Astrocyte (in vitro differentiated cells and primary cell): ENCODE measurements around the gene AIP. TPM values are rescaled to one million over a fixed set of nuclear protein-coding genes. Genes with fewer than 3 reads are reported as not detected.

Source experiments
- DNase-seq: peaks from one replicate; pipeline ENCODE4 v3.0.0-alpha.2; 2010; ENCODE audit warnings: low read depth
- FAIRE-seq: peaks from 2 replicates; lab custom pipeline; 2011; peaks lifted over from hg19 to GRCh38; lab: Jason Lieb, UNC
- H2AFZ ChIP-seq: 2 replicates; pipeline ENCODE4 v1.6.0; 2012; ENCODE audit warnings: low read depth, low read length, inconsistent platforms
- H3K27ac ChIP-seq: 2 replicates; pipeline ENCODE4 v1.5.1; 2011; ENCODE audit warnings: low read depth, low read length, inconsistent platforms
- H3K27me3 ChIP-seq: 2 replicates; pipeline ENCODE4 v1.6.0; 2011; ENCODE audit warnings: low read length, inconsistent platforms; ENCODE audit not compliant: insufficient read depth
- H3K36me3 ChIP-seq: 2 replicates; pipeline ENCODE4 v1.5.1; 2011; ENCODE audit warnings: low read length, inconsistent platforms; ENCODE audit not compliant: insufficient read depth
- H3K4me1 ChIP-seq: 2 replicates; pipeline ENCODE4 v1.5.1; 2011; ENCODE audit warnings: low read length, inconsistent platforms; ENCODE audit not compliant: insufficient read depth
- H3K4me2 ChIP-seq: 2 replicates; pipeline ENCODE4 v1.6.0; 2012; ENCODE audit warnings: low read length, inconsistent platforms
- H3K4me3 ChIP-seq: 2 replicates; pipeline ENCODE4 v1.5.1; 2011; ENCODE audit warnings: low read depth, mild to moderate bottlenecking, low read length, inconsistent platforms; ENCODE audit not compliant: insufficient read depth
- H3K79me2 ChIP-seq: 2 replicates; pipeline ENCODE4 v1.6.0; 2012; ENCODE audit warnings: mild to moderate bottlenecking, low read length, inconsistent platforms; ENCODE audit not compliant: insufficient read depth
- H3K9ac ChIP-seq: 2 replicates; pipeline ENCODE4 v1.6.0; 2012; ENCODE audit warnings: mild to moderate bottlenecking, low read length, inconsistent platforms
- H3K9me3 ChIP-seq: 2 replicates; pipeline ENCODE4 v1.5.1; 2012; ENCODE audit warnings: low read depth, mild to moderate bottlenecking, low read length, inconsistent platforms; ENCODE audit not compliant: insufficient read depth
- H4K20me1 ChIP-seq: 2 replicates; pipeline ENCODE4 v1.6.0; 2012; ENCODE audit warnings: low read length, inconsistent platforms; ENCODE audit not compliant: insufficient read depth
- H3K27ac Mint-ChIP-seq: one replicate; pipeline ENCODE4 v1.8.0; 2021; ENCODE audit warnings: mild to moderate bottlenecking, mixed read lengths; ENCODE audit not compliant: unreplicated experiment
- H3K27me3 Mint-ChIP-seq: one replicate; pipeline ENCODE4 v1.8.0; 2021; ENCODE audit warnings: low read depth, mixed read lengths; ENCODE audit not compliant: unreplicated experiment
- H3K36me3 Mint-ChIP-seq: one replicate; pipeline ENCODE4 v1.8.0; 2021; ENCODE audit warnings: low read depth, mixed read lengths; ENCODE audit not compliant: unreplicated experiment
- H3K4me1 Mint-ChIP-seq: one replicate; pipeline ENCODE4 v1.8.0; 2021; ENCODE audit warnings: low read depth, mixed read lengths; ENCODE audit not compliant: unreplicated experiment
- H3K4me3 Mint-ChIP-seq: one replicate; pipeline ENCODE4 v1.8.0; 2021; ENCODE audit warnings: mild to moderate bottlenecking, moderate library complexity, mixed read lengths; ENCODE audit not compliant: unreplicated experiment
- H3K9me3 Mint-ChIP-seq: one replicate; pipeline ENCODE4 v1.8.0; 2021; ENCODE audit warnings: mild to moderate bottlenecking, mixed read lengths; ENCODE audit not compliant: unreplicated experiment
- EZH2 ChIP-seq: IDR thresholded peaks from 2 replicates; pipeline ENCODE4 v1.6.1; 2012; ENCODE audit warnings: mild to moderate bottlenecking, low read length, inconsistent platforms; ENCODE audit not compliant: insufficient read depth
- total RNA-seq: library from RNA; stranded (reverse); gene quantifications from 2 replicates; pipeline ENCODE4 v1.2.1, GENCODE V29; 2021
- TF ChIP-seq, protein P1 (sequence below): IDR thresholded peaks from 2 replicates; pipeline ENCODE4 v1.5.1; 2011; ENCODE audit warnings: low read depth, mild to moderate bottlenecking, inconsistent platforms, low read length, moderate library complexity; ENCODE audit not compliant: insufficient read depth

The AIP gene
- total RNA-seq, 1 donor from 2014 or later: 43.6 TPM

DNA sequence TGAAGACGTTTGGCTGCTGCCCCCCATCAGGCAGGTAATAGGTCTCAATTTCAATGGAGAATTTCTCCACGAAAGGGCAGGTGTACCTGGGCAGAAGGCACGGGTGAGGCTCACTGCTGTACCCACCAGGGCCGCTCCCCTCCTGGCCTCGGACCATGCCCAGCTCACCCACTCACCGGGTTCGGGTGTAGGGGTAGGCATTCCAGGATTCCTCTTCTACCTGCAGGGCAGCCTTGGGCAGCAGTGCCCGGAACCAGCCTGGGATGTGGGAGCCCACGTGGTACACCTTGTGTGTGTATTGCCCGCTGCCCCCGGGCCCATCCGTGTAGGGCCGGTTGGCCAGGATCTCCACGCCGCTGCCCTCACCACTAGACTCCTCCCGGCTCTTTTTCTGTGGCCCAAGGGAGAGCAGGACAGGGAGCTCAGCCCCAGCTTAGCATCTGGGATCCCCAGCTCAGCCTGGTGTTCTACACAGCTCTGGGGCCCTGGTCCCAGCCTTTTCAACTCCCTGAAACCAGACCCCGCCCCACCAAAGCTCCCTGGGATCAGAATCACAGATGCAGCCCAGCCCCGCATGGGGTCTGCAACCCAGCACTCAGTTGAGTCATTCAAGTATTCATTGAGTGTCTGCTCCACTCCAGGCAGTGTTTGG is 19.6 kb downstream of the AIP start:
- Histone ChIP-seq H3K27ac (no peak overlapping the region), H2AFZ (no peak overlapping the region), H3K9me3 (no peaks in the 10 kb centered on the region), H3K4me3 (no peak overlapping the region), H3K79me2 (peaks cover 30% of the 10 kb centered on the region), H3K9ac (no peak overlapping the region), H3K27me3 (no peaks in the 10 kb centered on the region), H3K4me1 (peaks cover 32% of the 10 kb centered on the region), H4K20me1 (peaks cover 43% of the 10 kb centered on the region), H3K4me2 (peak overlapping the region; percentile 87), H3K36me3 (peaks cover 2% of the 10 kb centered on the region)
- no peak for TF ChIP-seq EZH2
- TF ChIP-seq, protein P1, sequence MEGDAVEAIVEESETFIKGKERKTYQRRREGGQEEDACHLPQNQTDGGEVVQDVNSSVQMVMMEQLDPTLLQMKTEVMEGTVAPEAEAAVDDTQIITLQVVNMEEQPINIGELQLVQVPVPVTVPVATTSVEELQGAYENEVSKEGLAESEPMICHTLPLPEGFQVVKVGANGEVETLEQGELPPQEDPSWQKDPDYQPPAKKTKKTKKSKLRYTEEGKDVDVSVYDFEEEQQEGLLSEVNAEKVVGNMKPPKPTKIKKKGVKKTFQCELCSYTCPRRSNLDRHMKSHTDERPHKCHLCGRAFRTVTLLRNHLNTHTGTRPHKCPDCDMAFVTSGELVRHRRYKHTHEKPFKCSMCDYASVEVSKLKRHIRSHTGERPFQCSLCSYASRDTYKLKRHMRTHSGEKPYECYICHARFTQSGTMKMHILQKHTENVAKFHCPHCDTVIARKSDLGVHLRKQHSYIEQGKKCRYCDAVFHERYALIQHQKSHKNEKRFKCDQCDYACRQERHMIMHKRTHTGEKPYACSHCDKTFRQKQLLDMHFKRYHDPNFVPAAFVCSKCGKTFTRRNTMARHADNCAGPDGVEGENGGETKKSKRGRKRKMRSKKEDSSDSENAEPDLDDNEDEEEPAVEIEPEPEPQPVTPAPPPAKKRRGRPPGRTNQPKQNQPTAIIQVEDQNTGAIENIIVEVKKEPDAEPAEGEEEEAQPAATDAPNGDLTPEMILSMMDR: no peak
- FAIRE-seq (no peak), DNase-seq (no peak)
- H3K27ac Mint-ChIP-seq: no peak overlapping the region
- peaks cover 14% of the 10 kb centered on the region for H3K36me3 Mint-ChIP-seq
- H3K27me3 Mint-ChIP-seq: no peaks in the 10 kb centered on the region
- peak overlapping the region; percentile 58 for H3K4me3 Mint-ChIP-seq
- H3K9me3 Mint-ChIP-seq: no peaks in the 10 kb centered on the region
- H3K4me1 Mint-ChIP-seq: peaks cover 8% of the 10 kb centered on the region

DNA sequence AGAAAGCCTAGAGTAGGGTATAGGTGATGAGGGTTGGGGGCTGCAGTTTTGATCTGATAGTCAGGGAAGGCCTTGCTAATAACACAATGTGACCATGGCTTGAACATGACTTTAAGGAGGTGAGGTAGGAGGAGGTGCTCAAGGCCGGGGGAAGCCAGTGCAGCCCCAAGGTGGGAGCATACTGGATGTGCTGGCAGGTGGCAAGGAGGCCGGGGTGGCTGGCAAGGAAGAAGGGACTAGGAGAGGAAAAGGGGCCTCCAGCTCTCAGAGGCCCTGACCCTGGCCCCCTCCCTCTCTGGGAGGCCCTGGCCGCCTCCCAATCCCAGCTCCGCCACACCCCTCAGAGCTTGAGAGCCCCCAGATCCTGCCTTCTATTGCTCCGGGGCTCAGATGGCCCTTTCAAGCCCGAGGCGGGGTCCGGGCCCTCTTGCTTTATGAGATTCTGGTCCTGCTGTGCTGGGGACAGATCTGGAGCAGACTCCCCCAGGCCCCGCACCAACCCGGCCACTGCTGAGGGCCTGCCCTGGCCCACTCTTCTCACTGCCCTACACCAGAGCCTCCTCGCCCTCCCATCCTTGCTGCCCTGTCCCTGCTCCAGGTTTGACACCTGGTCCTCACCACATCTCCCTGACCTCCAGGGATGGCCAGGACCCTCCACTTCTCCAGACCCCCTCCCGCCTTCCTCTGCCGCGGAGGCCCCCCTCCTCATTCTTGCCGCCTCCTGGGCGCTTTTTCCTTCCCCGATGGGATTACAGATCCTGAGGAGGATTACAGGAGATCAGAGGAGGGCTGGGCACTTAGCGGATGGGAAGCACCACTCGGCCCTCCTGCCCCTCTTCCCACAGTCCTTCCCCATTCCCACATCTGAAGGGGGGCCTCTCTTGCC is 20.5 kb downstream of the AIP start:
- peak overlapping the region; percentile 81 for H3K4me3 Mint-ChIP-seq
- FAIRE-seq (no peak), DNase-seq (no peak)
- peaks cover 14% of the 10 kb centered on the region for H3K36me3 Mint-ChIP-seq
- H3K27ac ChIP-seq: peak overlapping the region; percentile 29
- H3K27me3 Mint-ChIP-seq: no peaks in the 10 kb centered on the region
- no peak for TF ChIP-seq EZH2
- TF ChIP-seq, protein P1: no peak
- peak overlapping the region; percentile 85 for H3K9ac ChIP-seq
- H3K9me3 ChIP-seq: no peaks in the 10 kb centered on the region
- no peak overlapping the region for H2AFZ ChIP-seq
- peaks cover 46% of the 10 kb centered on the region for H4K20me1 ChIP-seq
- H3K9me3 Mint-ChIP-seq: no peaks in the 10 kb centered on the region
- H3K36me3 ChIP-seq: peaks cover 2% of the 10 kb centered on the region
- H3K4me1 ChIP-seq: peaks cover 35% of the 10 kb centered on the region
- H3K4me1 Mint-ChIP-seq: peaks cover 8% of the 10 kb centered on the region
- H3K79me2 ChIP-seq: peaks cover 32% of the 10 kb centered on the region
- peak overlapping the region; percentile 78 for H3K4me3 ChIP-seq
- H3K27me3 ChIP-seq: no peaks in the 10 kb centered on the region
- peak overlapping the region; percentile 87 for H3K4me2 ChIP-seq
- H3K27ac Mint-ChIP-seq: peak overlapping the region; percentile 18
